OCI-LY1 (cell line): ENCODE measurements around the gene PTPMT1.
"Not testable (repeated sequence)": the region's sequence is repeated elsewhere in the genome, so short reads cannot be mapped to it uniquely, and the experiment has no call there.

Experiments
- CTCF ChIP-seq: fragments of 200-600 bp; sonication (generic), shearing (Covaris generic); IDR thresholded peaks from 2 replicates; pipeline ENCODE4 v1.5.1; 2017; ENCODE audit warnings: mild to moderate bottlenecking, antibody characterized with exemption, low read length, moderate library complexity, mixed read lengths
- EZH2 ChIP-seq: fragments of 200-600 bp; sonication (generic), shearing (Covaris generic); IDR thresholded peaks from 2 replicates; pipeline ENCODE4 v1.8.0; 2017; ENCODE audit warnings: borderline replicate concordance, mixed run types, mild to moderate bottlenecking, antibody characterized with exemption, low read length, moderate library complexity, mixed read lengths

- not testable (repeated sequence) for TF ChIP-seq EZH2, CTCF
These were observed 1.0 kb upstream of the PTPMT1 start for GRCh38 chr11:47564366-47564765.
